Nephron (organoid): Measurements from ENCODE around the gene FBLN2.
A peak's percentile ranks its signal among the peaks of the same experiment; 100 is the strongest.
"Not testable (repeated sequence)": the region's sequence is repeated elsewhere in the genome, so short reads cannot be mapped to it uniquely, and the experiment has no call there.

ENCODE experiments used
- H3K27ac Mint-ChIP-seq, 3 experiments: 2 replicates each; pipeline ENCODE4 v1.8.0; 2020; ENCODE audit warnings: mixed read lengths in 3 of 3, mild to moderate bottlenecking in 2 of 3, moderate library complexity in 1 of 3
- H3K27me3 Mint-ChIP-seq: 2 replicates; pipeline ENCODE4 v1.8.0; 2021; ENCODE audit warnings: low read depth, mild to moderate bottlenecking, moderate library complexity, mixed read lengths
- H3K36me3 Mint-ChIP-seq: 2 replicates; pipeline ENCODE4 v1.8.0; 2020; ENCODE audit warnings: low read depth, mixed read lengths
- H3K4me1 Mint-ChIP-seq: 2 replicates; pipeline ENCODE4 v1.8.0; 2020; ENCODE audit warnings: mixed read lengths
- H3K4me3 Mint-ChIP-seq, 3 experiments: 2 replicates each; pipeline ENCODE4 v1.8.0; 2020; ENCODE audit warnings: mild to moderate bottlenecking in 3 of 3, mixed read lengths in 3 of 3, moderate library complexity in 2 of 3
- H3K9me3 Mint-ChIP-seq: 2 replicates; pipeline ENCODE4 v1.8.0; 2020; ENCODE audit warnings: mixed read lengths
- TF ChIP-seq, protein P1 (sequence below), 3 experiments: fragments of 200-600 bp; sonication (generic); IDR thresholded peaks; one replicate each; pipeline ENCODE4 v1.5.0; 2021; ENCODE audit warnings: antibody characterized with exemption in 3 of 3; ENCODE audit not compliant: unreplicated experiment in 3 of 3

The FBLN2 gene

GRCh38 chr3:13520326-13520880 lies 28.5 kb upstream of the FBLN2 start:
- H3K9me3 Mint-ChIP-seq, result peaks cover 12% of the 10 kb centered on the region
- H3K4me3 Mint-ChIP-seq, result no peak overlapping the region
- H3K4me1 Mint-ChIP-seq, result peaks cover 7% of the 10 kb centered on the region
- no peak overlapping the region for H3K27ac Mint-ChIP-seq
- TF ChIP-seq, protein P1, sequence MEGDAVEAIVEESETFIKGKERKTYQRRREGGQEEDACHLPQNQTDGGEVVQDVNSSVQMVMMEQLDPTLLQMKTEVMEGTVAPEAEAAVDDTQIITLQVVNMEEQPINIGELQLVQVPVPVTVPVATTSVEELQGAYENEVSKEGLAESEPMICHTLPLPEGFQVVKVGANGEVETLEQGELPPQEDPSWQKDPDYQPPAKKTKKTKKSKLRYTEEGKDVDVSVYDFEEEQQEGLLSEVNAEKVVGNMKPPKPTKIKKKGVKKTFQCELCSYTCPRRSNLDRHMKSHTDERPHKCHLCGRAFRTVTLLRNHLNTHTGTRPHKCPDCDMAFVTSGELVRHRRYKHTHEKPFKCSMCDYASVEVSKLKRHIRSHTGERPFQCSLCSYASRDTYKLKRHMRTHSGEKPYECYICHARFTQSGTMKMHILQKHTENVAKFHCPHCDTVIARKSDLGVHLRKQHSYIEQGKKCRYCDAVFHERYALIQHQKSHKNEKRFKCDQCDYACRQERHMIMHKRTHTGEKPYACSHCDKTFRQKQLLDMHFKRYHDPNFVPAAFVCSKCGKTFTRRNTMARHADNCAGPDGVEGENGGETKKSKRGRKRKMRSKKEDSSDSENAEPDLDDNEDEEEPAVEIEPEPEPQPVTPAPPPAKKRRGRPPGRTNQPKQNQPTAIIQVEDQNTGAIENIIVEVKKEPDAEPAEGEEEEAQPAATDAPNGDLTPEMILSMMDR (IDR thresholded peaks at IDR 0.05; ENCODE audit: unreplicated experiment in 3 of 3), result no peak
- H3K27me3 Mint-ChIP-seq, result peaks cover 13% of the 10 kb centered on the region
- H3K36me3 Mint-ChIP-seq, result no peaks in the 10 kb centered on the region

DNA sequence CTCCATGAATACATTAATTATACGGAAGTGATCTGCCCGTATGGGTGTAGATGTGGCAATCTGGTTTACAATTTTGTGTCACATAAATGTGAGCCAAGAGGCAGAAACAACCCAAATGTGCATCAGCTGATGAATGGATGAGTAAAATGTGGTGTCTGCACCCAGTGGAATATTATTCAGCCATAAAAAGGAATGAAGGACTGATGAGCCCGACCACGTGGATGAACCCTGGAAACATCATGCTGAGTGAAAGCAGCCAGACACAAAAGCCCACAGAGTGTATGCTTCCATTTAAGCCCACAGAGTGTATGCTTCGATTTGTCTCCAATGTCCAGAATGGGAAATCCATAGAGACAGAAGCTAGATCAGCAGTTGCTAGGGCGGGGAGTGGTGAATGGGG lies 27.6 kb upstream of the FBLN2 start:
- TF ChIP-seq, protein P1 (IDR thresholded peaks at IDR 0.05; ENCODE audit: unreplicated experiment in 3 of 3), result no peak
- Mint-ChIP-seq H3K9me3 (peaks cover 12% of the 10 kb centered on the region), H3K4me1 (peaks cover 12% of the 10 kb centered on the region), H3K36me3 (no peaks in the 10 kb centered on the region), H3K27ac (no peak overlapping the region), H3K27me3 (peaks cover 13% of the 10 kb centered on the region), H3K4me3 (no peak overlapping the region)

DNA sequence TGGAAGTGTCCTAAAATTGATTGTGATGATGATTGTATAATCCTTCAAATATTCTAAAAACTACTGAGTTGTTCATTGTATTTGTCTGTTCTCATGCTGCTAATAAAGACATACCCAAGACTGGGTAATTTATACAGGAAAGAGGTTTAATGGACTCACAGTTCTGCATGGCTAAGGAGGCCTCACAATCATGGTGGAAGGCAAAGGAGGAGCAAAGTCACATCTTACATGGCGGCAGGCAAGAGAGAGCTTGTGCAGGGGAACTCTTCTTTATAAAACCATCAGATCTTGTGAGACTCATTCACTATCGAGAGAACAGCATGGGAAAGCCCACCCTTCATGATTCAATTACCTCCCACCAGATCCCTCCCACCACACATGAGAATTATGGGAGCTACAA lies 27.2 kb upstream of the FBLN2 start:
- not testable (repeated sequence) for H3K4me3 Mint-ChIP-seq, H3K36me3 Mint-ChIP-seq, H3K27ac Mint-ChIP-seq
- Mint-ChIP-seq H3K4me1 (peaks cover 12% of the 10 kb centered on the region), H3K9me3 (peaks cover 12% of the 10 kb centered on the region), H3K27me3 (peaks cover 13% of the 10 kb centered on the region)

- H3K27me3 Mint-ChIP-seq, result peaks cover 15% of the 10 kb centered on the region
These were observed 26.7 kb upstream of the FBLN2 start for GRCh38 chr3:13522236-13522635.

DNA sequence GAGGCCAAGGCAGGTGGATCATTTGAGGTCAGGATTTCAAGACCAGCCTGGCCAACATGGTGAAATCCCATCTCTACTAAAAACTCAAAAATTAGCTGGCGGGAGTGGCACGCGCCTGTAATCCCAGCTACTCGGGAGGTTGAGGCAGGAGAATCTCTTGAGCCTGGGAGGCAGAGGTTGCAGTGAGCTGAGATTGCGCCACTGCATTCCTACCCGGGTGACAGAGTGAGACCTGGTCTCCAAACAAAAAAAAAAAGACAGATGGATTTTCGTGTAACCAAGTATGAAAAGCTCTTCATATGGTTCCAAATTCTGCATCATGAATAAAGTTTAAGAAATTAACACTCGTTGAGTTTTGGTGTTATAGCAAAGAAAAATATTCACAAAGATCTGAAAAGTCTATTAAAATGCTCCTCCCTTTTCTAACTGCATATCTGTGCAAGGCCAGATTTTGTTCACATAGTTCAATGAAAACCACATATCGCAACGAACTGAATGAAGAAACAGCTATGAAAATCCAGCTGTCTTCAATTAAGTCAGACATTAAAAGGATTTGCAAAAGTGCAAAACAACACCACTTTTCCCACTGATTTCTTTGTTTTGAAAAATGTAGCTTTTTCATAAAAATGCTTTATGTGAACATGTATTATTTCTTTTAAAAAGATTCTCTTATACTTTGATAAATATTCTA lies 23.8 kb upstream of the FBLN2 start:
- Mint-ChIP-seq H3K27ac (peak overlapping the region; percentile 60 to 63 (median 62)), H3K27me3 (peaks cover 28% of the 10 kb centered on the region), H3K9me3 (peaks cover 12% of the 10 kb centered on the region), H3K36me3 (no peaks in the 10 kb centered on the region), H3K4me3 (no peak overlapping the region), H3K4me1 (peaks cover 12% of the 10 kb centered on the region)
- TF ChIP-seq, protein P1 (IDR thresholded peaks at IDR 0.05; ENCODE audit: unreplicated experiment in 3 of 3), result no peak

More at GRCh38 chr3:13522236-13522635, 26.7 kb upstream of the FBLN2 start:
- H3K4me3 Mint-ChIP-seq, result no peak overlapping the region
- H3K36me3 Mint-ChIP-seq, result no peaks in the 10 kb centered on the region
- no peak overlapping the region for H3K27ac Mint-ChIP-seq
- H3K9me3 Mint-ChIP-seq, result peaks cover 12% of the 10 kb centered on the region
- H3K4me1 Mint-ChIP-seq, result peaks cover 12% of the 10 kb centered on the region
- TF ChIP-seq, protein P1 (IDR thresholded peaks at IDR 0.05; ENCODE audit: unreplicated experiment in 3 of 3), result no peak

- H3K27ac Mint-ChIP-seq, result peak overlapping the region; percentile 61 to 83 (median 62)
- H3K9me3 Mint-ChIP-seq, result peaks cover 12% of the 10 kb centered on the region
- no peak overlapping the region for H3K4me3 Mint-ChIP-seq
- H3K36me3 Mint-ChIP-seq, result no peaks in the 10 kb centered on the region
- H3K27me3 Mint-ChIP-seq, result peaks cover 27% of the 10 kb centered on the region
- H3K4me1 Mint-ChIP-seq, result peaks cover 12% of the 10 kb centered on the region
- TF ChIP-seq, protein P1 (IDR thresholded peaks at IDR 0.05; ENCODE audit: unreplicated experiment in 3 of 3), result no peak
These were observed 22.9 kb upstream of the FBLN2 start for GRCh38 chr3:13525827-13526625.
